ENCODE results near the gene NKTR. TPM values are rescaled to one million over a fixed set of nuclear protein-coding genes. Genes with fewer than 3 reads are reported as not detected.

The NKTR gene
- polyA plus RNA-seq, 1 of the 3 experiments (the other 2 are of a cell fraction), result 19.2 TPM

- Histone ChIP-seq H3K9me3 (no peaks in the 10 kb centered on the region), H4K20me1 (ENCODE audit: insufficient read depth) (no peaks in the 10 kb centered on the region), H3K36me3 (replicated peaks in 1 of 2; ENCODE audit: control insufficient read depth in 1 of 2, insufficient read depth in 2 of 2, low read length in 1 of 2) (no peaks in the 10 kb centered on the region), H3K27ac (ENCODE audit: low read depth in 2 of 2, low read length in 1 of 2) (no peak overlapping the region), H3K4me3 (ENCODE audit: low read depth in 2 of 2, low read length in 1 of 2) (no peak overlapping the region), H3K27me3 (ENCODE audit: insufficient read depth) (no peaks in the 10 kb centered on the region), H3K9me2 (no peaks in the 10 kb centered on the region), H3F3A (replicated peaks; ENCODE audit: insufficient read depth) (no peaks in the 10 kb centered on the region), H2AFZ (ENCODE audit: low read depth) (no peak overlapping the region), H3K79me2 (ENCODE audit: insufficient read depth) (no peaks in the 10 kb centered on the region), H3K4me1 (ENCODE audit: control insufficient read depth in 1 of 2, insufficient read depth in 2 of 2, low read depth in 1 of 2, low read length in 1 of 2) (peaks cover 0 to 4% of the 10 kb centered on the region in 2 experiments; a peak in 1 of 4 replicates), H3K4me2 (no peak overlapping the region), H3K9ac (no peak overlapping the region)
- no peak for TF ChIP-seq REST (IDR thresholded peaks at IDR 0.05; ENCODE audit: low read depth, low read length)
- no peak for TF ChIP-seq FOXM1 (IDR thresholded peaks at IDR 0.05; ENCODE audit: low read depth)
- TF ChIP-seq GABPA (IDR thresholded peaks at IDR 0.05; ENCODE audit: low read depth), result no peak
- no peak for TF ChIP-seq FOSL2 (IDR thresholded peaks at IDR 0.05; ENCODE audit: borderline replicate concordance, low read depth)
- no peak for TF ChIP-seq RFX5 (IDR thresholded peaks at IDR 0.05; ENCODE audit: low read length)
- TF ChIP-seq EZH2phosphoT487 (IDR thresholded peaks at IDR 0.05; ENCODE audit: borderline replicate concordance, low read depth), result no peak
- no peak for DNase-seq
- CTCF ChIA-PET, result no interaction called here
- POLR2A ChIA-PET, result no interaction called here
Measured at GRCh38 chr3:42673082-42673481, 72.6 kb downstream of the NKTR start.

DNA sequence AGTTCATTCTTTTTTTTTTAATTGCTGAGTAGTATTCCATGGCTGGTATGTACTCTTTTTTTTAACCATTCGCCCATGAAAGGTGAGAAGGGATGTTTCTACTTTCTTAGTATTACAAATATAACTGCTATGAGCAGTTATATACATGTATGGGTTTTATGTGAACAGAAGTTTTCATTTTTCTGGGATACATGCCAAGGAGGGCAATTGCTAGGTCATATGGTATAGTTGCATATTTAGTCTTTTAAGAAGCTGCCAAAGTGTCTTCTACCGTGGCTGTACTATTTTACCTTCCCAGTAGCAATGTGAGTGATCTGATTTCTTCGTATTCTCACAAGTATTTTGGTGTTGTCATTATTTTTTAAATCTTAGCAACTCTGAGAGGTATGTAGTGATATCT, 73.7 kb downstream of the NKTR start:
- POLR2A ChIA-PET, result no interaction called here
- H3K9me2 ChIP-seq, result no peaks in the 10 kb centered on the region
- H3F3A ChIP-seq (replicated peaks; ENCODE audit: insufficient read depth), result no peaks in the 10 kb centered on the region
- H4K20me1 ChIP-seq (ENCODE audit: insufficient read depth), result no peaks in the 10 kb centered on the region
- no peak overlapping the region for H3K4me2 ChIP-seq
- no peaks in the 10 kb centered on the region for H3K79me2 ChIP-seq (ENCODE audit: insufficient read depth)
- DNase-seq, result no peak
- H3K4me3 ChIP-seq (ENCODE audit: low read depth in 2 of 2, low read length in 1 of 2), result no peak overlapping the region
- no peaks in the 10 kb centered on the region for H3K9me3 ChIP-seq
- no peaks in the 10 kb centered on the region; the same call in 1 of the 2 replicates for H3K27me3 ChIP-seq (ENCODE audit: insufficient read depth)
- CTCF ChIA-PET, result no interaction called here
- WGBS (ENCODE audit: low lambda C conversion rate), result 39% methylated on average over 3 of the region's 3 CpGs
- H3K9ac ChIP-seq, result no peak overlapping the region
- no peak overlapping the region for H2AFZ ChIP-seq (ENCODE audit: low read depth)
- no peaks in the 10 kb centered on the region for H3K4me1 ChIP-seq (ENCODE audit: control insufficient read depth in 1 of 2, insufficient read depth in 2 of 2, low read depth in 1 of 2, low read length in 1 of 2)
- no peaks in the 10 kb centered on the region for H3K36me3 ChIP-seq (replicated peaks in 1 of 2; ENCODE audit: control insufficient read depth in 1 of 2, insufficient read depth in 2 of 2, low read length in 1 of 2)
- H3K27ac ChIP-seq (ENCODE audit: low read depth in 2 of 2, low read length in 1 of 2), result no peak overlapping the region
- TF ChIP-seq TCF12 (IDR thresholded peaks at IDR 0.05) (no peak), GATA2 (CRISPR knock-in tag; IDR thresholded peaks at IDR 0.05) (no peak), RFX5 (IDR thresholded peaks at IDR 0.05; ENCODE audit: low read length) (no peak), NRF1 (IDR thresholded peaks at IDR 0.05; ENCODE audit: low read depth, low read length) (no peak), IRF3 (IDR thresholded peaks at IDR 0.05; ENCODE audit: low read depth, low read length) (no peak), SIN3A (IDR thresholded peaks at IDR 0.05; ENCODE audit: borderline replicate concordance, low read depth, low read length) (no peak), FOXJ3 (CRISPR knock-in tag; IDR thresholded peaks at IDR 0.05) (no peak), YY1 (IDR thresholded peaks at IDR 0.05; ENCODE audit: low read depth) (no peak), USF2 (IDR thresholded peaks at IDR 0.05; ENCODE audit: borderline replicate concordance, low read depth, low read length) (no peak), RXRA (IDR thresholded peaks at IDR 0.05; ENCODE audit: borderline replicate concordance, low read depth) (no peak), CHD2 (IDR thresholded peaks at IDR 0.05; ENCODE audit: low read length, partially characterized antibody) (no peak), TAF1 (IDR thresholded peaks at IDR 0.05; ENCODE audit: borderline replicate concordance, low read depth, low read length) (no peak), EP300 (IDR thresholded peaks at IDR 0.05; ENCODE audit: borderline replicate concordance in 1 of 2, low read depth in 1 of 2, low read length in 1 of 2) (no peak)
- TF ChIP-seq, protein P1, sequence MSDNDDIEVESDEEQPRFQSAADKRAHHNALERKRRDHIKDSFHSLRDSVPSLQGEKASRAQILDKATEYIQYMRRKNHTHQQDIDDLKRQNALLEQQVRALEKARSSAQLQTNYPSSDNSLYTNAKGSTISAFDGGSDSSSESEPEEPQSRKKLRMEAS (IDR thresholded peaks at IDR 0.05; ENCODE audit: low read depth), result no peak
- TF ChIP-seq, protein P2, sequence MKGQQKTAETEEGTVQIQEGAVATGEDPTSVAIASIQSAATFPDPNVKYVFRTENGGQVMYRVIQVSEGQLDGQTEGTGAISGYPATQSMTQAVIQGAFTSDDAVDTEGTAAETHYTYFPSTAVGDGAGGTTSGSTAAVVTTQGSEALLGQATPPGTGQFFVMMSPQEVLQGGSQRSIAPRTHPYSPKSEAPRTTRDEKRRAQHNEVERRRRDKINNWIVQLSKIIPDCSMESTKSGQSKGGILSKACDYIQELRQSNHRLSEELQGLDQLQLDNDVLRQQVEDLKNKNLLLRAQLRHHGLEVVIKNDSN (IDR thresholded peaks at IDR 0.05; ENCODE audit: borderline replicate concordance, low read depth), result no peak
- TF ChIP-seq, protein P3, sequence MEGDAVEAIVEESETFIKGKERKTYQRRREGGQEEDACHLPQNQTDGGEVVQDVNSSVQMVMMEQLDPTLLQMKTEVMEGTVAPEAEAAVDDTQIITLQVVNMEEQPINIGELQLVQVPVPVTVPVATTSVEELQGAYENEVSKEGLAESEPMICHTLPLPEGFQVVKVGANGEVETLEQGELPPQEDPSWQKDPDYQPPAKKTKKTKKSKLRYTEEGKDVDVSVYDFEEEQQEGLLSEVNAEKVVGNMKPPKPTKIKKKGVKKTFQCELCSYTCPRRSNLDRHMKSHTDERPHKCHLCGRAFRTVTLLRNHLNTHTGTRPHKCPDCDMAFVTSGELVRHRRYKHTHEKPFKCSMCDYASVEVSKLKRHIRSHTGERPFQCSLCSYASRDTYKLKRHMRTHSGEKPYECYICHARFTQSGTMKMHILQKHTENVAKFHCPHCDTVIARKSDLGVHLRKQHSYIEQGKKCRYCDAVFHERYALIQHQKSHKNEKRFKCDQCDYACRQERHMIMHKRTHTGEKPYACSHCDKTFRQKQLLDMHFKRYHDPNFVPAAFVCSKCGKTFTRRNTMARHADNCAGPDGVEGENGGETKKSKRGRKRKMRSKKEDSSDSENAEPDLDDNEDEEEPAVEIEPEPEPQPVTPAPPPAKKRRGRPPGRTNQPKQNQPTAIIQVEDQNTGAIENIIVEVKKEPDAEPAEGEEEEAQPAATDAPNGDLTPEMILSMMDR (IDR thresholded peaks at IDR 0.05), result no peak
